ENCODE measurements around the gene ATP8B2.

ATP8B2 gene

GRCh38 chr1:154352581-154353459, 27.5 kb downstream of the ATP8B2 start (continued):
- TF ChIP-seq, protein P1, sequence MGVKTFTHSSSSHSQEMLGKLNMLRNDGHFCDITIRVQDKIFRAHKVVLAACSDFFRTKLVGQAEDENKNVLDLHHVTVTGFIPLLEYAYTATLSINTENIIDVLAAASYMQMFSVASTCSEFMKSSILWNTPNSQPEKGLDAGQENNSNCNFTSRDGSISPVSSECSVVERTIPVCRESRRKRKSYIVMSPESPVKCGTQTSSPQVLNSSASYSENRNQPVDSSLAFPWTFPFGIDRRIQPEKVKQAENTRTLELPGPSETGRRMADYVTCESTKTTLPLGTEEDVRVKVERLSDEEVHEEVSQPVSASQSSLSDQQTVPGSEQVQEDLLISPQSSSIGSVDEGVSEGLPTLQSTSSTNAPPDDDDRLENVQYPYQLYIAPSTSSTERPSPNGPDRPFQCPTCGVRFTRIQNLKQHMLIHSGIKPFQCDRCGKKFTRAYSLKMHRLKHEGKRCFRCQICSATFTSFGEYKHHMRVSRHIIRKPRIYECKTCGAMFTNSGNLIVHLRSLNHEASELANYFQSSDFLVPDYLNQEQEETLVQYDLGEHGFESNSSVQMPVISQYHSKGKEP (tag by site-specific recombination; IDR thresholded peaks at IDR 0.05), result no peak
- TF ChIP-seq, protein P2, sequence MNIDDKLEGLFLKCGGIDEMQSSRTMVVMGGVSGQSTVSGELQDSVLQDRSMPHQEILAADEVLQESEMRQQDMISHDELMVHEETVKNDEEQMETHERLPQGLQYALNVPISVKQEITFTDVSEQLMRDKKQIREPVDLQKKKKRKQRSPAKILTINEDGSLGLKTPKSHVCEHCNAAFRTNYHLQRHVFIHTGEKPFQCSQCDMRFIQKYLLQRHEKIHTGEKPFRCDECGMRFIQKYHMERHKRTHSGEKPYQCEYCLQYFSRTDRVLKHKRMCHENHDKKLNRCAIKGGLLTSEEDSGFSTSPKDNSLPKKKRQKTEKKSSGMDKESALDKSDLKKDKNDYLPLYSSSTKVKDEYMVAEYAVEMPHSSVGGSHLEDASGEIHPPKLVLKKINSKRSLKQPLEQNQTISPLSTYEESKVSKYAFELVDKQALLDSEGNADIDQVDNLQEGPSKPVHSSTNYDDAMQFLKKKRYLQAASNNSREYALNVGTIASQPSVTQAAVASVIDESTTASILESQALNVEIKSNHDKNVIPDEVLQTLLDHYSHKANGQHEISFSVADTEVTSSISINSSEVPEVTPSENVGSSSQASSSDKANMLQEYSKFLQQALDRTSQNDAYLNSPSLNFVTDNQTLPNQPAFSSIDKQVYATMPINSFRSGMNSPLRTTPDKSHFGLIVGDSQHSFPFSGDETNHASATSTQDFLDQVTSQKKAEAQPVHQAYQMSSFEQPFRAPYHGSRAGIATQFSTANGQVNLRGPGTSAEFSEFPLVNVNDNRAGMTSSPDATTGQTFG (tag by site-specific recombination; IDR thresholded peaks at IDR 0.05; ENCODE audit: borderline replicate concordance), result no peak
- TF ChIP-seq ZNF23 (tag by site-specific recombination; IDR thresholded peaks at IDR 0.05; ENCODE audit: borderline replicate concordance) (no peak), ZNF335 (tag by site-specific recombination; conservative IDR thresholded peaks at IDR 0.05) (no peak), ZBTB26 (tag by site-specific recombination; optimal IDR thresholded peaks at IDR 0.05) (peak; percentile 23), ZNF391 (tag by site-specific recombination; IDR thresholded peaks at IDR 0.05; ENCODE audit: borderline replicate concordance, low read depth) (no peak), ZNF157 (tag by site-specific recombination; IDR thresholded peaks at IDR 0.05) (no peak), OVOL3 (tag by site-specific recombination; IDR thresholded peaks at IDR 0.05) (no peak), ZNF585B (tag by site-specific recombination; IDR thresholded peaks at IDR 0.05) (no peak), ZNF19 (tag by site-specific recombination; IDR thresholded peaks at IDR 0.05; ENCODE audit: low read depth) (no peak), PRDM1 (tag by site-specific recombination; IDR thresholded peaks at IDR 0.05) (no peak), IKZF3 (tag by site-specific recombination; IDR thresholded peaks at IDR 0.05) (peak; percentile 69; the same call in 1 of the 2 replicates), ZNF791 (tag by site-specific recombination; IDR thresholded peaks at IDR 0.05) (no peak), YY2 (tag by site-specific recombination; IDR thresholded peaks at IDR 0.05) (0 out of 2 replicates have a peak, but pooled peaks have one; percentile 8), PBX3 (CRISPR knock-in tag; IDR thresholded peaks at IDR 0.05) (no peak), ZNF707 (tag by site-specific recombination; IDR thresholded peaks at IDR 0.05) (no peak), ZNF473 (tag by site-specific recombination; IDR thresholded peaks at IDR 0.05) (no peak), ZNF221 (tag by site-specific recombination; IDR thresholded peaks at IDR 0.05; ENCODE audit: borderline replicate concordance) (no peak), ZNF660 (tag by site-specific recombination; IDR thresholded peaks at IDR 0.05) (no peak), ZNF211 (tag by site-specific recombination; IDR thresholded peaks at IDR 0.05; ENCODE audit: low read depth) (no peak)
- TF ChIP-seq, protein P3, sequence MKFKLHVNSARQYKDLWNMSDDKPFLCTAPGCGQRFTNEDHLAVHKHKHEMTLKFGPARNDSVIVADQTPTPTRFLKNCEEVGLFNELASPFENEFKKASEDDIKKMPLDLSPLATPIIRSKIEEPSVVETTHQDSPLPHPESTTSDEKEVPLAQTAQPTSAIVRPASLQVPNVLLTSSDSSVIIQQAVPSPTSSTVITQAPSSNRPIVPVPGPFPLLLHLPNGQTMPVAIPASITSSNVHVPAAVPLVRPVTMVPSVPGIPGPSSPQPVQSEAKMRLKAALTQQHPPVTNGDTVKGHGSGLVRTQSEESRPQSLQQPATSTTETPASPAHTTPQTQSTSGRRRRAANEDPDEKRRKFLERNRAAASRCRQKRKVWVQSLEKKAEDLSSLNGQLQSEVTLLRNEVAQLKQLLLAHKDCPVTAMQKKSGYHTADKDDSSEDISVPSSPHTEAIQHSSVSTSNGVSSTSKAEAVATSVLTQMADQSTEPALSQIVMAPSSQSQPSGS (tag by site-specific recombination; IDR thresholded peaks at IDR 0.05; ENCODE audit: low read depth), result no peak
- TF ChIP-seq, protein P4, sequence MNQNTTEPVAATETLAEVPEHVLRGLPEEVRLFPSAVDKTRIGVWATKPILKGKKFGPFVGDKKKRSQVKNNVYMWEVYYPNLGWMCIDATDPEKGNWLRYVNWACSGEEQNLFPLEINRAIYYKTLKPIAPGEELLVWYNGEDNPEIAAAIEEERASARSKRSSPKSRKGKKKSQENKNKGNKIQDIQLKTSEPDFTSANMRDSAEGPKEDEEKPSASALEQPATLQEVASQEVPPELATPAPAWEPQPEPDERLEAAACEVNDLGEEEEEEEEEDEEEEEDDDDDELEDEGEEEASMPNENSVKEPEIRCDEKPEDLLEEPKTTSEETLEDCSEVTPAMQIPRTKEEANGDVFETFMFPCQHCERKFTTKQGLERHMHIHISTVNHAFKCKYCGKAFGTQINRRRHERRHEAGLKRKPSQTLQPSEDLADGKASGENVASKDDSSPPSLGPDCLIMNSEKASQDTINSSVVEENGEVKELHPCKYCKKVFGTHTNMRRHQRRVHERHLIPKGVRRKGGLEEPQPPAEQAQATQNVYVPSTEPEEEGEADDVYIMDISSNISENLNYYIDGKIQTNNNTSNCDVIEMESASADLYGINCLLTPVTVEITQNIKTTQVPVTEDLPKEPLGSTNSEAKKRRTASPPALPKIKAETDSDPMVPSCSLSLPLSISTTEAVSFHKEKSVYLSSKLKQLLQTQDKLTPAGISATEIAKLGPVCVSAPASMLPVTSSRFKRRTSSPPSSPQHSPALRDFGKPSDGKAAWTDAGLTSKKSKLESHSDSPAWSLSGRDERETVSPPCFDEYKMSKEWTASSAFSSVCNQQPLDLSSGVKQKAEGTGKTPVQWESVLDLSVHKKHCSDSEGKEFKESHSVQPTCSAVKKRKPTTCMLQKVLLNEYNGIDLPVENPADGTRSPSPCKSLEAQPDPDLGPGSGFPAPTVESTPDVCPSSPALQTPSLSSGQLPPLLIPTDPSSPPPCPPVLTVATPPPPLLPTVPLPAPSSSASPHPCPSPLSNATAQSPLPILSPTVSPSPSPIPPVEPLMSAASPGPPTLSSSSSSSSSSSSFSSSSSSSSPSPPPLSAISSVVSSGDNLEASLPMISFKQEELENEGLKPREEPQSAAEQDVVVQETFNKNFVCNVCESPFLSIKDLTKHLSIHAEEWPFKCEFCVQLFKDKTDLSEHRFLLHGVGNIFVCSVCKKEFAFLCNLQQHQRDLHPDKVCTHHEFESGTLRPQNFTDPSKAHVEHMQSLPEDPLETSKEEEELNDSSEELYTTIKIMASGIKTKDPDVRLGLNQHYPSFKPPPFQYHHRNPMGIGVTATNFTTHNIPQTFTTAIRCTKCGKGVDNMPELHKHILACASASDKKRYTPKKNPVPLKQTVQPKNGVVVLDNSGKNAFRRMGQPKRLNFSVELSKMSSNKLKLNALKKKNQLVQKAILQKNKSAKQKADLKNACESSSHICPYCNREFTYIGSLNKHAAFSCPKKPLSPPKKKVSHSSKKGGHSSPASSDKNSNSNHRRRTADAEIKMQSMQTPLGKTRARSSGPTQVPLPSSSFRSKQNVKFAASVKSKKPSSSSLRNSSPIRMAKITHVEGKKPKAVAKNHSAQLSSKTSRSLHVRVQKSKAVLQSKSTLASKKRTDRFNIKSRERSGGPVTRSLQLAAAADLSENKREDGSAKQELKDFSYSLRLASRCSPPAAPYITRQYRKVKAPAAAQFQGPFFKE (tag by site-specific recombination; IDR thresholded peaks at IDR 0.05; ENCODE audit: borderline replicate concordance), result no peak
- TF ChIP-seq, protein P5, sequence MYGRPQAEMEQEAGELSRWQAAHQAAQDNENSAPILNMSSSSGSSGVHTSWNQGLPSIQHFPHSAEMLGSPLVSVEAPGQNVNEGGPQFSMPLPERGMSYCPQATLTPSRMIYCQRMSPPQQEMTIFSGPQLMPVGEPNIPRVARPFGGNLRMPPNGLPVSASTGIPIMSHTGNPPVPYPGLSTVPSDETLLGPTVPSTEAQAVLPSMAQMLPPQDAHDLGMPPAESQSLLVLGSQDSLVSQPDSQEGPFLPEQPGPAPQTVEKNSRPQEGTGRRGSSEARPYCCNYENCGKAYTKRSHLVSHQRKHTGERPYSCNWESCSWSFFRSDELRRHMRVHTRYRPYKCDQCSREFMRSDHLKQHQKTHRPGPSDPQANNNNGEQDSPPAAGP (tag by site-specific recombination; IDR thresholded peaks at IDR 0.05), result peak; percentile 42

All from HEK293 (cell line).